ENCODE data around the gene CKAP2L.

DNA sequence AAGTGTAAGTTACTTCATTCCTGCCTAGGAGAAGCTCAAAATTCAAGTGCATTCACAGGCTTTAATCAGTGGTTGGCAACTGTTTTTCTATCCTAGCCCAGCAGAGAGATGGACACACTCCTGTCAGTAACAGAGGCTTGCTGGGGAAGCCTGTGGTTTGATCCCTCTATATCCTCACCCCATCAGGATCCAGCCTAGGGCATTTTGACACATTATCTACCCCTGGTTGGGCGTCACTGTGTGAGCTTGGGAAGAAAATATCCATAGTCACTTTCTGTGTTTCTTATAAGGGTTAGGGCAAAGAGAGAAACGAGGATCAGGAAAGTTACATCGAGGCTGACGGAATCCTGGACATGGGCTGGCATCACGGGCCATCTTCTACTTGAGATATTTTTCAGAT lies 33.6 kb downstream of the CKAP2L start:
- TF ChIP-seq, protein P1, sequence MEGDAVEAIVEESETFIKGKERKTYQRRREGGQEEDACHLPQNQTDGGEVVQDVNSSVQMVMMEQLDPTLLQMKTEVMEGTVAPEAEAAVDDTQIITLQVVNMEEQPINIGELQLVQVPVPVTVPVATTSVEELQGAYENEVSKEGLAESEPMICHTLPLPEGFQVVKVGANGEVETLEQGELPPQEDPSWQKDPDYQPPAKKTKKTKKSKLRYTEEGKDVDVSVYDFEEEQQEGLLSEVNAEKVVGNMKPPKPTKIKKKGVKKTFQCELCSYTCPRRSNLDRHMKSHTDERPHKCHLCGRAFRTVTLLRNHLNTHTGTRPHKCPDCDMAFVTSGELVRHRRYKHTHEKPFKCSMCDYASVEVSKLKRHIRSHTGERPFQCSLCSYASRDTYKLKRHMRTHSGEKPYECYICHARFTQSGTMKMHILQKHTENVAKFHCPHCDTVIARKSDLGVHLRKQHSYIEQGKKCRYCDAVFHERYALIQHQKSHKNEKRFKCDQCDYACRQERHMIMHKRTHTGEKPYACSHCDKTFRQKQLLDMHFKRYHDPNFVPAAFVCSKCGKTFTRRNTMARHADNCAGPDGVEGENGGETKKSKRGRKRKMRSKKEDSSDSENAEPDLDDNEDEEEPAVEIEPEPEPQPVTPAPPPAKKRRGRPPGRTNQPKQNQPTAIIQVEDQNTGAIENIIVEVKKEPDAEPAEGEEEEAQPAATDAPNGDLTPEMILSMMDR (IDR thresholded peaks at IDR 0.05; ENCODE audit: low read depth, low read length, missing input control) = no peak
- TF ChIP-seq RAD21 (IDR thresholded peaks at IDR 0.05) (no peak), SP1 (IDR thresholded peaks at IDR 0.05) (no peak), JUND (IDR thresholded peaks at IDR 0.05) (no peak), REST (IDR thresholded peaks at IDR 0.05) (no peak), MAX (IDR thresholded peaks at IDR 0.05) (no peak), TAF1 (conservative IDR thresholded peaks at IDR 0.05) (no peak)

Measured in liver (tissue), 3 donors.